Heart left ventricle (tissue), 13 donors: ENCODE data around the gene MTMR4.

ENCODE experiments used
- CTCF ChIP-seq, 12 donors: fragments of 200-600 bp; sonication (generic) in 4 of 12; IDR thresholded peaks; one replicate each; pipeline versions ENCODE4 v1.5.0 to v1.8.0; 2018 to 2022; ENCODE audit warnings: antibody characterized with exemption in 12 of 12, mild to moderate bottlenecking in 5 of 12
- POLR2A ChIP-seq, 2 donors: fragments of 450-650 bp; IDR thresholded peaks; one replicate each; pipeline ENCODE4 v1.6.1; 2017; ENCODE audit warnings: antibody characterized with exemption in 2 of 2, mild to moderate bottlenecking in 2 of 2, moderate library complexity in 2 of 2
- donor health status: ischemic (EF 13 %, LVEDD 7.1; RV severe dilation, severe dysfunction).
- donor health status: DM: no; HTN: yes; CAD: no.
- donor health status: DM: no; HTN: no; CAD: no.
- donor health status: ischemic (EF 25% LVEDD 6.9; RV normal size, moderate dysfunction).
- donor health status: ischemic (EF 25% LVEDD 5.7; RV mildly dilated, moderate dysfunction).
- donor health status: ischemic (EF 35%, LVEDD 5.7; RV mildly dilated, moderate dysfunction).
- donor health status: nonischemic (EF 11% LVEDD 7.7; RV severe dilation, severe dysfunction).
- donor health status: DM: yes; HTN: yes; CAD: no.
- donor health status: PGD.
- donor health status: ischemic (EF 29% LVEDD 5.4; RV normal size, mild dysfunction).
- donor health status: nonischemic (EF 23%, LVEDD 6.1; RV moderate dilation, normal function).

- TF ChIP-seq CTCF (IDR thresholded peaks at IDR 0.05) (peak in 8 of 12 donors; percentile 12 to 43 (median 24)), POLR2A (IDR thresholded peaks at IDR 0.05) (no peak)
These were observed 6.5 kb upstream of the MTMR4 start for GRCh38 chr17:58520843-58521430.
